ENCODE data around the gene CLIP1.

DNA sequence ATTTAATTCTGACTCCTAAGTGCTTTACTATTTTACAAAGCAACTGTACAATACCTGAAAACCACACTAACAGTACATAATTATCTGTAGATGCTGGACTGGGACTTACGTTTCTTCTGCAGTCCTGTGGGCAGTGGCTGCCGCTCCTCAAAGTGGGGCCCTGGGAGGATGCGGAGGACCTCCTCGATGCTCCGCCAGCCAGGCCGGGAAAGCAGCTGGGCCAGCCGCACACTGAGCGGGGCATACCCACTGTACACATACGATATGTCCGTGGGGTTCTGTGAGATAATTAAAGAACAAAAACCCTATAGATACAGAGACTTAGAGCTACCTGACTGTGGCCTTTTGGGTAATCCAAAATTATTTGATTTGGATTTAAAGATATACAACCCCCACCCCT, 189.8 kb downstream of the CLIP1 start:
- no peak for TF ChIP-seq EZH2phosphoT487 (IDR thresholded peaks at IDR 0.05; ENCODE audit: borderline replicate concordance, low read length)
- TF ChIP-seq, protein P1, sequence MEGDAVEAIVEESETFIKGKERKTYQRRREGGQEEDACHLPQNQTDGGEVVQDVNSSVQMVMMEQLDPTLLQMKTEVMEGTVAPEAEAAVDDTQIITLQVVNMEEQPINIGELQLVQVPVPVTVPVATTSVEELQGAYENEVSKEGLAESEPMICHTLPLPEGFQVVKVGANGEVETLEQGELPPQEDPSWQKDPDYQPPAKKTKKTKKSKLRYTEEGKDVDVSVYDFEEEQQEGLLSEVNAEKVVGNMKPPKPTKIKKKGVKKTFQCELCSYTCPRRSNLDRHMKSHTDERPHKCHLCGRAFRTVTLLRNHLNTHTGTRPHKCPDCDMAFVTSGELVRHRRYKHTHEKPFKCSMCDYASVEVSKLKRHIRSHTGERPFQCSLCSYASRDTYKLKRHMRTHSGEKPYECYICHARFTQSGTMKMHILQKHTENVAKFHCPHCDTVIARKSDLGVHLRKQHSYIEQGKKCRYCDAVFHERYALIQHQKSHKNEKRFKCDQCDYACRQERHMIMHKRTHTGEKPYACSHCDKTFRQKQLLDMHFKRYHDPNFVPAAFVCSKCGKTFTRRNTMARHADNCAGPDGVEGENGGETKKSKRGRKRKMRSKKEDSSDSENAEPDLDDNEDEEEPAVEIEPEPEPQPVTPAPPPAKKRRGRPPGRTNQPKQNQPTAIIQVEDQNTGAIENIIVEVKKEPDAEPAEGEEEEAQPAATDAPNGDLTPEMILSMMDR (IDR thresholded peaks at IDR 0.05; ENCODE audit: low read depth, low read length, poor library complexity, severe bottlenecking) = no peak
